ENCODE measurements around the gene SEC22B.
"Not testable (repeated sequence)": the region's sequence is repeated elsewhere in the genome, so short reads cannot be mapped to it uniquely, and the experiment has no call there.

DNA sequence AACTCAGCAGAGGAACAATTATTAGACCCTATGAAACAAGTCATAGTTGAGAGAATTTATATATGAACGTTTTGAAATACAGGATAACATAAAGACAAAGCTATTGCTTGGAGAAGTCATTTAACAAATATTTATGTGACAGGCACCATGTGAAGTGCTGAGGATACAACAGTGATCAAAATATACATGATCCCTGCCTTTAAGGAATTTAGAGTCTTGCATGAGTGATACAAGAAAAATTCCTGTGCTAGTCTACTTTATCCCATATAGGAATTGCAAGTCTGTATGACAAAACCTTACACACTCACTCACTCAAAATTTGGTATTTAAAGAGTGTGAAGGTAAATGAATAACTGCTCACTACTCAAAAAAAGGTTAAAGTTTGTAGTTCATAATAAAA, 17.8 kb downstream of the SEC22B start:
- not testable (repeated sequence) for TF ChIP-seq POLR2A, TAF1, POLR2AphosphoS5 (IDR thresholded peaks at IDR 0.05; ENCODE audit: low read depth, low read length)

All from GM12891 (cell line).